Endometrial microvascular endothelial cells (primary cell): ENCODE measurements around the gene MDM2. TPM values are rescaled to one million over a fixed set of nuclear protein-coding genes. Genes with fewer than 3 reads are reported as not detected.
"Not testable (repeated sequence)": the region's sequence is repeated elsewhere in the genome, so short reads cannot be mapped to it uniquely, and the experiment has no call there.

Experiments
- in situ Hi-C: cut with HindIII; loops from 2 replicates; pipeline ENCODE4 v1.10.0; 2017; ENCODE audit warnings: low sequenced_read_pairs, low pct_unique_long_range_greater_than_20kb; ENCODE audit errors: inconsistent ontology term
- total RNA-seq: library from RNA; depleted of rRNA; stranded (reverse); fragments of >200 nt; gene quantifications from one replicate; pipeline ENCODE4 v1.2.3, GENCODE V29; 2015; ENCODE audit errors: inconsistent ontology term

The MDM2 gene
- total RNA-seq, 1 donor from 2014 or later: 165 TPM

DNA sequence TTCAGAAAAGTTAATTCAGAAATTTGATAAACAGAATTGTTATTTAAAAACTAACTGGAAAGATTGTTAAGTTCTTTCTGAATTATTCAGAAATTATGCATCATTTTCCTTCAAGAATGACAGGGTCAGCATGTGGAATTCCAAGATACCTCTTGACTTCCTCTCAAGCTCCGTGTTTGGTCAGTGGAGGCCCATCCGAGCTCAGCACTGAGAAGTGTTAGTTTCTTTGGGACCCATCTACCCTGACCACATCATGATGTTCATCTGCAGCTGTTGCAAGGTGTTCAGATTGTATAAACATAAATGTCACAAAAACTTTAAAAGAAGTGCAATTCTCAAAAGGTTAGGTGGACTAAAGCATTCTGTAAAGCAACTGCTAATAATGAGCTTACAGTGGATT is 33.7 kb downstream of the MDM2 start:
- in situ Hi-C loops: no loop called here

DNA sequence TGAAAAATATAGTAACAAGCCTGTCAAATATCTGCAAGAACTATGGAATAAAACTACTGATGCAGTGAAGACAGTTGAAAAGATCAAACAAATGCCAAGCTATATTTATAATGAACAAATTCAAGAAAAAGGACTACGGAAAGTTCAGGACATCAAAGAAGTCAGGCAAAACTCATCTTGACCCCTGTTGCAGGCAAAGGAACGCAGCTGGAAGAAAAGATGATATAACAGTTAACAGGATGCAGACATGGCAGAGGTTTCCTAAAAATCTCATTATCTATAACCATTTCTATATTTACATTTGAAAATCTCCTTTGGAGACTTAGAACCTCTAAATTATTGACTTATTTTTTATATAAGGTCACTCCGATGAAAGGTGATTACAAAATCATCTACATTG is 34.1 kb downstream of the MDM2 start:
- in situ Hi-C loops: no loop called here

DNA sequence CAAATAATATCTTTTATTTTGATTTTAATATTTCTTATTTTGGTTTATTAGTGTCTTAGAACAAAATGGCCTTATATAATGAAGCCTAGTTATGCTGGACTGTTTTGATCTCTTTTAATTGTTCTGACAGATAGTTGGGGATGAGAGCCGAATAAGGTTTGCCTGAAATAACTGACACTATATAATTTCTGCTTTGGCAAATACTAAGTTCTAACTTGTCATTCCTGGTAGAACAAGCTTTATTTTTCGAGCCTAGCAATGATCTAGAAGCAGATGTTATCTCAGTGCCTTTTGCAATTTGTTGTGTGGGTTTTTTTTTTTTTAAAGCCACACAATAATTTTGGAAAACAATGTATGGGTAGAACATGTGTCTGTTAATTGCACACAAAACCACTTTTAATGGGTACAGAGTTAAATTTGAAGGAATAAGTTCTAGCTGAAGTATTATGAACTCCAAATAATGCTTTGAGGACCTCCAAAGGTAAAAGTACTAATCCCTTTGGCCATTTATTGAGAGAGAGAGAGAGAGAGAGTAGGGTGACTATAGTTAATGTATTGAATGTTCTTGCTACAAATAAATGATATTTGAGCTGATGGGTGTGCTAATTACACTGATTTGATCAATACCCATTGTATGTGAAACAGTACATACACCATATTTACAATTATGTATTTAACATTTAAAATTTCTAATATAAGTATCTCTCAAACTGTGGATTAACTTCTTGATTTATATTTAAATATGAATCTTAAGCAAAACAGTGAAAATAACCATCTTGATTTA is 35.0 kb downstream of the MDM2 start:
- in situ Hi-C loops: no loop called here

DNA sequence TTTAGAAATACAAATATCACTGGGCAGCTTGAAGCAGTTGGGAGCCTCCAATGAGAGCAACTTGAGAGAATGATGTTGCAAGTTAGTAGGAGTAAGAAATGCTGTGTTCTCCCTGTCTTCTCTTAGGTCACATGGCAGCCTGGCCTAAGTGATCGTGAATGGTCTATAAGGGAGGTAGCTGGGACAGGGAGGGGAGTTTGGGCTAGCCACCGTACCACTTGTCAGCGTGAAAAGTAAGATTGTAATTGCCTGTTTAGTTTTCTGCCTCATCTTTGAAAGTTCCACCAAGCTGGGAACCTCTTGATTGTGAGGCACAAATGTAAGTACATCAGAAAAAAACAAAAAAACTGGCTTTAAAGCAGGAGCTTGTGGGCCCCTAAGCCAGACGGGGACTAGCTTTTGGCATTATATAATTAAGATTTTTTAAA is 36.4 kb downstream of the MDM2 start:
- in situ Hi-C loops: no loop called here

DNA sequence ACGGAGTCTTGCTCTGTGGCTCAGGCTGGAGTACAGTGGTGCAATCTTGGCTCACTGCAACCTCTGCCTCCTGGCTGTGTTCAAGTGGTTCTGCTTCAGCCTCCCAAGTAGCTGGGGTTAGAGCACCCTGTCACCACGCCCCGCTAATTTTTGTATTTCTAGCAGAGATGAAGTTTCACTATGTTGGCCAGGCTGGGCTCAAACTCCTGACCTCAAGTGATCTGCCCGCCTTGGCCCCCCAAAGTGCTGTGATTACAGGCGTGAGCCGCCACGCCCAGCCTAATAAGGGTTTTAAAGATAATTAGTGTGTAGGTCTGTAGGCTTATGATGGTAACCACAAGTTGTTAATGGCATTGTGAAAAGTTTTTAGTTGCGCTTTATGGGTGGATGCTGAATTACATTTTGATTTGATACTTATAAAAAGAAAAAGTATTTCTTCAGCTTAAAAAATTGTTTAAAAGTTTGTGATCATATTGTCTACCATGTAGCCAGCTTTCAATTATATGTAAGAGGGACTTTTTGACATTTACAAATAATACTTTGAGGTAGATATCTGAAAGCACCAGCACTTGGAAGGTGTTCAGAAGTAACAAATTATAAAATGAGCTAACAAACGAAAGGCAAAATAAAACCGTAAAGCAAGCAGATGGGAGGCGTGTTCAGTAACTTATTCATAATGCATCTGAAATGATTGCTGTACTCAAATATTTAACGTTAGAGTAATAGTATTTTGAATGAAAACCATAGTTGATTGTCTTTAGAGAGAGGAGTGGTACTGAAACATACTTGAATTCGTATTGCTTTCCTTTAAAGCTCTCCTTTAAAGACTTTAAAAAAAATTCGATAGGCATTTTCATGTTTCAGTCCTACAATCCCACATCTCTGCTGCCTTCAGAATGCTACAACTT is 37.1 kb downstream of the MDM2 start:
- in situ Hi-C loops: no loop called here

DNA sequence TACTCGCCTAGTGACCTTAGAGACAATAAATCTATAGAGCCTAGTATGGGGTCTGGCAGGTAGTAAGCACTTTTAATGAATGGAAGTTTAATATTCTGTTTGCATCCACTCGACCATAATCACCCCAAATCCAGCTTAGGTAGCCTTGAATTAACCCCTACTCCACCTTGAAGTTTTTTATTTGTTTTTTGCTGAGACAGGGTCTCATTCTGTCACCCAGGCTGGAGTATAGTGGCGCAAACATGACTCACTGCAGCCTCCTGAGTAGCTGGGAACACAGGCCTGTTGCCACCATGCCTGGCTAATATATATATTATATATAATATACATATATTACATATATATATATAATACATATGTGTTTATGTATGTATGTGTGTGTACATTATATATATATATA is 38.8 kb downstream of the MDM2 start:
- in situ Hi-C loops: no loop called here

DNA sequence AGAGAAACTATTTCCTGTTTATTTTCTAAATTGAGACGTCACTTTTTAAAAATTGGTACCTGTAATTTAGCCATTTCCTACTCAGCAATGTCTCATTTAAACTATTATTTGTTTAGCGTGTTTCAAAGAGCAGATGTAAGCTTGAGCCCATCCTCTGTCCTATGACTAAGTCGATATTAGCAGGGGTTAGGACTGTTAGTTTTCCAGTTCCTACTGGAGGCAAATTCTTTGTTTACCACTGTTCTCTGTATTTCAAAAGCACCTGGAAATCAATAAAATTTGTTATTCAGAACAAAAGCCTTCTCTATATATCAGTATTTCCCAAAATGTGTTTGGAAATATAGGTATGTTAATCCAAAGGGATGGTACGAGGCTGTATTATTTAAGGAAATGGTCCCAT is 42.4 kb downstream of the MDM2 start:
- in situ Hi-C loops: no loop called here

DNA sequence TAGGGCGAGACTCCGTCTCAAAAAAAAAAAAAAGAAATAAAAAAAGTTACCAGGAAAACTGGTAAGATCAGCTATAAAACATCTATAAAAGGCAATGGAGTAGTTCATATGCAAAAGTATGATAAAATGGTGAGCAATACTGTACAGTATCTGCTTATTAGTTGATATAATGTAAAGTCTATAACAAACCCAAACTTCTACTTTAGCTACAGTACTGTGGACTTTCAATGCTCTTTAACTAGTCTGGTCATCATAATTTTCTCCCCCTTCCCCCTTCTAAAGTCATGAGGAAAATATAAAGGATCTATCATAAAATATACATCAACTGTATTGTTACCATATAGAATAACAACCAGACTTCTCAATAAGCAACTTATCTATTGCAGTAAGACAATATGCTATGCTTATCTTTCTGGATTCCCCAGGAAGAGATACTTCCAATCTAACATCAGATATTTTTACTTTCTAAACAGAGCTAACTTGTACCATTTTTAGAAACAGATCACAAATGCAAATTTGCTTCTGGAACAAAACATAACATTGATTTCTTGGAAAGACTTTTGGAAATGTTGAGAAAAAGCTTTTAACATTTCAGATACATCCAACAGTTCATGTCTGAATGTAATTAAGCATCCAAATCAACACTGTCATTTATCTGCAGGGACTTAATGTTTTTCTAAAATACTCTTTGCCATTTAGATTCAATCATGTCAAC is 43.8 kb downstream of the MDM2 start:
- in situ Hi-C loops: no loop called here

DNA sequence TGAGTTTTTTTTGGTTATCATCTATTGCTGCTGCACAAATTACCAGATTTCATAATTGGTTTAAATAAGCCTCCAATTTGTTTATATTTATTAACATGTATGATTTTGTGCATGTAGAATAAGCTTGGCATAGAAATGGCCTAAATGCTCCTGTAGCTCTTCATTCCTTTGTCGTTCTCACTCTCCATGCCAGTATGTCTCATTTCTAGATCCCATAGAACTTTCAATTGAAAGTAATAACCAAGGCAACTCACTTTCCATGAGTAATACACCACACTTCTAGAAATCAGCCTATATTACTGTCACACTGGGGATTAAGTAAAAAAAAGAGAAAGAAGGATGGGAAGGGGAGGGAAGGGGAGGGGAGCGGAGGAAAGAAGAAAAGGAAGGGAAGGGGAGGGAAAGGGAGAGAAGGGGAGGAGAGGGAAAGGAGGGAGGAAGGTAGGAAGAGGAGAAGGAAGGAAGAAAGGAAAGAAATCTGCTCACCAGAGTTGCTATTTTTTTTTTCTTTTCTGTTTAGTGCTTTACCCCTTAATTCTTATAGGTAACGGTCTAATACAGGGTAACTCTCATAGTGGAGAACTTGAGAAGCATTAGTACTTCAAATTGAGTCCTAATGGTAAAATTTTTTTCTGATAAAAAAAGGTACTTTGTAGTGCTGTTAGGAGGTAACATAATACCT is 45.6 kb downstream of the MDM2 start:
- in situ Hi-C loops: no loop called here

DNA sequence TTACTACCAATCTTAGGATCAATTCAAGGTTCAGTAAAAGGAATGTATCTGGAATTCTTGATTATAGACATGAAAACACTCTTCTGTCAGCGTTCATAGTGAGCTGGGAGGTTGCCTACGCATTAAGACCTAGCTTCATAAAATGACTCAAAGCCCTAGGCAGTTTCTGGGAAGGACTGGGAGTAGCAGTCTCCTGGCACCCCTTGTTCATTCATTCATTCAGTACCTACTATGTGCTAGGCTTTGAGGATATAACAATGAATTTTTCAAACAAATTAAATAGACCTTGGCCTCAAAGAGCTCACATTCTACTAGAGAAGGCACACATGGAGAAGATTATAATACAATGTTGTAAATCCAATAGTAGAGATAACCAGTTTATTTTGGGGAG is 46.1 kb downstream of the MDM2 start:
- in situ Hi-C loops: no loop called here

DNA sequence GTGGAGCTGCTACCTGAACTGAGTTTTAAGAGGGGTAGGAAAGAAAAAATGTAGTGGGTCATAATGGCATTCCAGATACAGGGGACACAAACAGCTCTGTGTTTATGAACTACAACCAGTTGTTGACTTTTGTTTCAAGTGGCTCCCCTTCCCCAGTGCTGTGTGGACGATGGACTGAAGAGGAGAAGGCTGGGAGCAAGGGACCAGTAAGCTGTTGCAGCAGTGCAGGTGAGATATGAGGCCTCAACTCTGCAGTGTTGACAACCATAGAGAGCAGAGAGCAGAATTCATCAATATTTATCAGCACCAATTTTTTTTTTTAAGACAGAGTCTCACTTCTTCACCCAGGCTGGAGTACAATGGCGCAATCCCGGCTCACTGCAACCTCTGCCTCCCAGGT is 46.6 kb downstream of the MDM2 start:
- in situ Hi-C loops: no loop called here

DNA sequence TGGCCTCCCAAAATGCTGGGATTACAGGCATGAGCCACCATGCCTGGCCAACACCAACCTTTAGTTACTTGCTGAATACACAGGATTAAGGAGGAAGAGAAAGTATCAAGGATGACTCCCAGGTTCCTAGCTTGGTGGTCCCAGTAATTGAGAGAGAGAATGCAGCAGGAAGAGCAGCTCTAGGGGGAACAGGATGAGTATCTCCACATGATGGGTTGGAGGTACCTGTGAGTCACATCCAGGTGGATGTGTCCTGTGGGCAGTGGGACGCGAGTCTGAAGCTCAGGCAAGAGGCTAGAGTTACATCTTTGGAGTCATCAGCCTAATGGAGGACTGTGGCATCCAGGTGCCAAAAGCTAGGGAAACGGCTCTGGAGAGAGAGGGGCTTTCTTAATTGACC is 47.1 kb downstream of the MDM2 start:
- in situ Hi-C loops: no loop called here

DNA sequence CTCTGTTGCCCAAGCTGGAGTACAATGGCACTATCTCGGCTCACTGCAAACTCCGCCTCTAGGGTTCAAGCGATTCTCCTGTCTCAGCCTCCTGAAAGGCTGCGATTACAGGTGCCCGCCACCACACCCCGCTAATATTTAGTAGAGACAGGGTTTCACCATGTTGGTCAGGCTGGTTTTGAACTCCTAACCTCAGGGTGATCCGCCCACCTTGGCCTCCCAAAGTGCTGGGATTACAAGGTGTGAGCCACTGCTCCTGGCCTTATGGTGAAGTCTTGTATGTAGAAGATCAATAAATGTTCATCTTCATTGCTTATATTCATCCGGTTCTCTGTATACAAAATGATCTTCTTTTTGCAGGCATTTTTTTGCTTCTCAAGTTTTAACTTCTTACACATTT is 47.8 kb downstream of the MDM2 start:
- in situ Hi-C loops: no loop called here

DNA sequence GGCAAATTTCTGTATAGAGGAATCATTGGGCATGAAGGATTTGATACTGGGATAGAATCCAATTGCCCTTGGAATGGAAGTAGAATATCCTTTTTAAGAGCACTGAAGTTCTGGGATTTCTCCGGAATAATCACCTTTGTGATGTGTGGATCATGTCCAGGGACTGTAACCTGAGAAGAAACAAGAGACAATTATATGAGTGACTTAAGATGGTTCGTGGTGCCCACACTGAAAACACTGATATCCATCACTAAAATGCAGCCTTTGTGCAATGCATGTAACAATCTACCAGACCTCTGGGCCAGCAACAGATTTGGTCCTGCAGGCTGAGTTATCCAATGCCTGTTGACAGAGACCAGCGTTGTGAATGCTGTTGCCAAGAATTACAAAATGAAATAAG is 48.5 kb downstream of the MDM2 start:
- in situ Hi-C loops: no loop called here

DNA sequence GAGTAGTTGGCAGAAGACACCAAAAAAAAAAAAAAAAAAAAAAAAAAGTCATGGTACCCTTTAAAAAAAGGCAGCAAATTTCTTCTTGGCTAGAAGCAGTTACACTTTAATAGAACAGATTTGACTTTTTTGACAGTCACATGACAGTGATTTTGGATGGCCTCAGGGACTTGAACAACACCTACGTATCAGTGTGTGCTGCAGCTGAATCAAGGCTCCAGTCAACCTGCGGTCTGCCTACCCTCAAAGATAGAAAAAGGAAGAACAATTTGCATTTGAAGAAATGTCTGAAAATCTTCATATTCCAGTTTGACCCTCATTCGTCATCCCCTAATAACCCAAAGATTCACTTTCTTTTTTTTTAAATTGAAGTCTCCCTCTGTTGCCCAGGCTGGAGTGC is 53.9 kb downstream of the MDM2 start:
- in situ Hi-C loops: no loop called here

DNA sequence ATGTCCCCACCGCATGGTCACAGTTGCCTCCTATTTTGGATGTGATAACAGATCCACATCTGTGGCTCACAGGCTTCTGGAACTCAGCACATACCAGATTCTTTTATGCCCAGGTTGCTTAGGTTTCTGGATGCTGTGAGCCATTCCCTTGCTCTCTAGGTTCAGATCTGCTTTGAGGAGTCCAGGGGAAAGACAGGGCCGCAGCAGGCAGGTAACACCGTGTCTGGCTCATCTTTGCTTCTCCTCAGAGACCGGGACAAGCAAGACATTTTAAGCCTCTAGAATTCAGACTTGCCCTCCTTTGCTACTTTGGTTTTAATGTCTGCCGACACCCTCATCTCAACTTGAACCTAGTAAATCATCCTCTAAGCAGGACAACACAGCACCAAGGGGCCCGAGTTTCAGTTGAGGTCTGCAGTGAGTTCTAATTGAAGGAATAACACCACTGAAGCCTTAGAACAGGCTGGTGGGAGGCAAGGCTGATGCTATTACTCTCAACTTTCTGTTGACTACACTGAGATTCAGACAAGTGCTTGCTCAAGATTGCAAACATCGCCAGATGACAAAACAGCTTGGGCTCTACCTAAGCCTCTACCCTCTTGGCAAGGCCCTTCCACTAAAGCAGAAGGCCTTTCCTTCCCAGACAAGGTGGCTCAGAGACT is 55.3 kb downstream of the MDM2 start:
- in situ Hi-C loops: no loop called here

DNA sequence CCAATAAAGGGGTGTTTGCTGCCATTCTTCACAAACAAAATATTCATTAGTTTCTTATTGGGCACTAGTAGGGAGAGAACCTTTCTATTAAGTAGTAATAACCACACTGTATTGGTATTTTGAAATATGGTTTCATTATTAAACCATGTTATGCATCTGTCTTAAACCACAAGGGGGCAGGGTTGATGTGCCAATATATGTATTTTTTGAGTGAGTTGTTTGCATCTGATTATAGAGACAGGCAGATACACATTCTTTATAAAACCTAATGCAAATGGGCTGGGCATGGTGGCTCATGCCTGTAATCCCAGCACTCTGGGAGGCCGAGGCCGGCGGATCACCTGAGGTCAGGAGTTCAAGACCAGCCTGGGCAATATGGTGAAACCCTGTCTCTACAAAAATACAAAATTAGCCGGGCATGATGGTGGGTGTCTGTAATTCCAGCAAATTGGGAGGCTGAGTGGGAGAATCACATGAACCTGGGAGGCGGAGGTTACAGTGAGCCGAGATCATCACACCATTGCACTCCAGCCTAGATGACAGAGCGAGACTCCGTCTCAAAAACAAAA is 56.0 kb downstream of the MDM2 start:
- in situ Hi-C loops: not testable (repeated sequence)

DNA sequence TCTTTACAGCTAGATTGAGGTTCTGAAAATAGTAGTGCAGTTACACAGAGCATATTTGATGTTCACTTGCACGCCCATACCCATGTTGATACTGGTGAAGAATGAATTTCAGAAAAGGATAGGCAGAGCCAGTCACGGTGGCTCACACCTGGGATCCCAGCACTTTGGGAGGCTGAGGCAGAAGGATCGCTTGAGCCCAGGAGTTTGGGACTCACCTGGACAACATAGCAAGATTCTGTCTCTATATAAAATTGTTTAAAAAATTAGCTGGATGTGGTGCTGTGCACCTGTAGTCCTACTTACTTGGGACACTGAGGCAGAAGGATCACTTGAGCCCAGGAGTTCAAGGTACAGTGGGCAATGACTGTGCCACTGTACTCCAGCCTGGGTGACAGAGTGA is 56.6 kb downstream of the MDM2 start:
- in situ Hi-C loops: no loop called here
